Type B pancreatic cell (in vitro differentiated cells): ENCODE data around the gene FBXW7. TPM values are rescaled to one million over a fixed set of nuclear protein-coding genes. Genes with fewer than 3 reads are reported as not detected.
A peak's percentile ranks its signal among the peaks of the same experiment; 100 is the strongest.

Experiments used
- DNase-seq: peaks from one replicate; pipeline ENCODE4 v3.0.0; 2021; ENCODE audit warnings: mixed read lengths; ENCODE audit not compliant: unreplicated experiment; ENCODE audit errors: extremely low spot score
- H3K27ac Mint-ChIP-seq: 2 replicates; pipeline ENCODE4 v1.8.0; 2021; ENCODE audit warnings: mild to moderate bottlenecking, mixed read lengths
- H3K27me3 Mint-ChIP-seq: 2 replicates; pipeline ENCODE4 v1.8.0; 2021; ENCODE audit warnings: mixed read lengths
- H3K36me3 Mint-ChIP-seq: 2 replicates; pipeline ENCODE4 v1.8.0; 2021; ENCODE audit warnings: mixed read lengths
- H3K4me1 Mint-ChIP-seq: one replicate; pipeline ENCODE4 v1.8.0; 2021; ENCODE audit warnings: mixed read lengths; ENCODE audit not compliant: unreplicated experiment
- H3K4me3 Mint-ChIP-seq: 2 replicates; pipeline ENCODE4 v1.8.0; 2021; ENCODE audit warnings: mild to moderate bottlenecking, mixed read lengths
- H3K9me3 Mint-ChIP-seq: 2 replicates; pipeline ENCODE4 v1.8.0; 2021; ENCODE audit warnings: mixed read lengths
- CTCF ChIP-seq: fragments of 200-600 bp; sonication (generic); conservative IDR thresholded peaks from 2 replicates; pipeline ENCODE4 v1.5.0; 2021; ENCODE audit warnings: antibody characterized with exemption, mild to moderate bottlenecking
- total RNA-seq: library from RNA; stranded (reverse); gene quantifications from 2 replicates; pipeline ENCODE4 v1.2.1, GENCODE V29; 2021; ENCODE audit warnings: low replicate concordance

Gene FBXW7
- total RNA-seq, 1 donor from 2014 or later: 53.0 TPM

- Mint-ChIP-seq H3K36me3 (no peaks in the 10 kb centered on the region), H3K27ac (no peak overlapping the region), H3K4me3 (no peak overlapping the region), H3K9me3 (no peaks in the 10 kb centered on the region), H3K27me3 (no peaks in the 10 kb centered on the region), H3K4me1 (no peaks in the 10 kb centered on the region)
- no peak for DNase-seq
- TF ChIP-seq CTCF: no peak
Observed at GRCh38 chr4:152374153-152374552, 161.7 kb downstream of the FBXW7 start.

GRCh38 chr4:152372444-152372843 is 163.4 kb downstream of the FBXW7 start:
- no peak for DNase-seq
- TF ChIP-seq CTCF: no peak
- Mint-ChIP-seq H3K27me3 (no peaks in the 10 kb centered on the region), H3K27ac (no peak overlapping the region), H3K4me3 (no peak overlapping the region), H3K36me3 (no peaks in the 10 kb centered on the region), H3K9me3 (no peaks in the 10 kb centered on the region), H3K4me1 (no peaks in the 10 kb centered on the region)

GRCh38 chr4:152369902-152370295 is 166.0 kb downstream of the FBXW7 start:
- H3K27me3 Mint-ChIP-seq: no peaks in the 10 kb centered on the region
- TF ChIP-seq CTCF: peak; percentile 60

DNA sequence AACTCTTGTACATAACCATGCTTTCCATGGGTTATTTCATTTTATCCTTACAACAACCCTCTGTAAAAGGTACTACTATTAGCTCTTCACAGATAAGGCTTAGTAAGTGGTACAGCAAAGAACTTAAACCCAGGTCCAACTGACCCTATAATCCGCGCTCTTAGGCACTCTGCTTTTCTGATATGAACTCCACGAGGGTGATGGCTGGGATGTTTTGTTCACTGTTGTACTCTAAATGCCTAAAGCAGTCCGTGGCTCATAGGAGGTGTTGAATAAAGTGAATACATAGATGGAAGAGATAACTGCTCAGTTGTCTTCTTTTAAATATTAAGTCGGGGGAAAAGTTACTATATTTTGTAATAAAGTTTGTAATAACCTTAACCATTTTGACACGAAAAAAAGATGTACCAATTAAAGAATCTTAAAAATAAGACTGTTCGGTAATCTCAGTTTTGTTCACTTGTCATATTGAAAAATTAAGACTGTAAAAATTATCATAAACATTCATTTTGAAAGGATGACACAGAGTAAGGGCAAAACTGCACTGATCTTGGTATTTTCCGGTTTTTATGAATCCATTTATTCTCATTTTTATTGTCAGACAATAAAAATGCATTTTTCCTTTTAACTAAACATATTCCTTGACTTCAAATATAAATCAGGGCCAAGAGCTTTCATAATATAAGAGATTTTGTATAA is 166.5 kb downstream of the FBXW7 start:
- Mint-ChIP-seq H3K9me3 (peaks cover 8% of the 10 kb centered on the region), H3K4me3 (no peak overlapping the region), H3K4me1 (no peaks in the 10 kb centered on the region), H3K27ac (no peak overlapping the region), H3K27me3 (no peaks in the 10 kb centered on the region), H3K36me3 (peaks cover 9% of the 10 kb centered on the region)
- TF ChIP-seq CTCF: no peak
- no peak for DNase-seq

More at GRCh38 chr4:152369902-152370295, 166.0 kb downstream of the FBXW7 start:
- Mint-ChIP-seq H3K27ac (no peak overlapping the region), H3K4me1 (no peaks in the 10 kb centered on the region), H3K4me3 (no peak overlapping the region), H3K9me3 (peaks cover 6% of the 10 kb centered on the region), H3K36me3 (peaks cover 7% of the 10 kb centered on the region)
- DNase-seq: no peak

DNA sequence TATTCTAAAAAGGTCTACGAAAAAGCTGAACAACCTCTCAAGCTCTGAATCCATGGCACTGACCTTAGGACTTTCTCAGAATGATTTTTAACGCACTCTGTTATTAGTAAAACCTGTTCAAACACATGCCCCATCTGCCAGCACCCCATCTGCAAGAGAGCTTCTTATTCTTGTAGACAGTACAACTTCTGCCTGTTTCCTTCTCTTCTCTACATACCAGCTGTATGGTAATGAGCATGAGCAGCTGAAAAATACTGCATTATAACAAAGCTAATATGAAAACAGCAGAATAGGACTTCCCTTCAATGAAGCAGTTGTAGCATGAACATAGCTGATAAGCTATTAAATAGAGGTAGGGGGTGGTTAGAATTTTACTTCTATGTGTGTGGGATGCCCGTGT is 167.9 kb downstream of the FBXW7 start:
- no peak for DNase-seq
- H3K4me1 Mint-ChIP-seq: no peaks in the 10 kb centered on the region
- peaks cover 9% of the 10 kb centered on the region for H3K36me3 Mint-ChIP-seq
- H3K9me3 Mint-ChIP-seq: peaks cover 8% of the 10 kb centered on the region
- H3K4me3 Mint-ChIP-seq: no peak overlapping the region
- H3K27ac Mint-ChIP-seq: no peak overlapping the region
- H3K27me3 Mint-ChIP-seq: no peaks in the 10 kb centered on the region
- no peak for TF ChIP-seq CTCF

DNA sequence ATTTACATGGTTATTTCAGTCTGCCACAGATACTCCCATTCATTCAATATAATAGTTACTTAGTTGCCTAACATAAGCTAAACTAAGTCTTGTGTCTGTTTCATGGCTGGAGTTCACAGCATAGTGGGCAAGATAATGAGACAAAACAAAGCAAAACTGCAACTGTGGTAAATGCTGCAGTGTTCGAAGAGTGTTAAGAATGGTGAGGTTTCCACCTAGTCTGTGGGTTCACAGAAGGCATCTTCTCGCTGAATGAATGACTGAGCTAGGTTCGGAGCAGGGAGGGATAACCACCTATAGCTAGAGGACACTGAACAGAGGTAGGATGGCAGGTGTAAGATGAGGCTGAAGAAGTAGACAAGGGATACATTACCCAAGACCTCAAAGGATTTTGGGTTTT is 171.0 kb downstream of the FBXW7 start:
- peaks cover 8% of the 10 kb centered on the region for H3K9me3 Mint-ChIP-seq
- peaks cover 9% of the 10 kb centered on the region for H3K36me3 Mint-ChIP-seq
- no peak for TF ChIP-seq CTCF
- H3K27me3 Mint-ChIP-seq: no peaks in the 10 kb centered on the region
- DNase-seq: no peak
- no peak overlapping the region for H3K4me3 Mint-ChIP-seq
- peak overlapping the region; percentile 1 for H3K27ac Mint-ChIP-seq
- H3K4me1 Mint-ChIP-seq: no peaks in the 10 kb centered on the region
